ENCODE measurements around the gene VPS26A.

DNA sequence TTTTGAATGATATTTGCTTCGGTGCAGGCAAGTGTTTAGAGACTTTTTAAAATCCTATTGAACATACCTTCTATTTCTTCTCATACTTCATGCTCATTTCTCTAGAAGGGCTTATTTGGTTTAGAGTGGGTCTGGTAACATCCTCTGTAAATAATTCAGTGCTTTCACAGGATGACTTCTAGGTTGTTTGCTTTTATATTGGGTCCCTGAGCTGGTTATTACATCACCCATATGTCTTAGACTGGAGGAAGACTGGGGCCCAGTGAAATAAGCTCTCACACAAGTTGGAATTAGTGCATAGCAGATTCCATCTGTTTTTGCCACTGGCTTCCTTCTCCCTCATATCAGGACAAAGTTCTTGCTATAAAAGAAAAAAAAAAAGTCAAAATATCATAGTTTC, 62.5 kb downstream of the VPS26A start:
- no peak for TF ChIP-seq POLR2A (IDR thresholded peaks at IDR 0.05; ENCODE audit: low read length)
- no peak for TF ChIP-seq GATA1 (IDR thresholded peaks at IDR 0.05; ENCODE audit: low read depth, low read length)
